Adrenal gland (tissue), 12 donors: ENCODE data around the gene ELL. TPM values are rescaled to one million over a fixed set of nuclear protein-coding genes. Genes with fewer than 3 reads are reported as not detected.

Experiments used
- DNase-seq, 7 donors: peaks; one replicate each; pipeline ENCODE4 v3.0.0-alpha.2; 2019 to 2020
- H3K27ac ChIP-seq, 5 donors: fragments of 200-600 bp; sonication (generic) in 4 of 5; 1 replicate in 3 of 5; 2 replicates in 2 of 5; pipeline versions ENCODE4 v1.5.1 to v1.8.0; 2016 to 2020; ENCODE audit warnings: mild to moderate bottlenecking in 1 of 5
- H3K27me3 ChIP-seq: fragments of 200-600 bp; 2 replicates; pipeline ENCODE4 v1.8.0; 2021
- H3K36me3 ChIP-seq, 2 donors: fragments of 200-600 bp; replicated peaks in 1 of 2; 1 replicate in 1 of 2; 2 replicates in 1 of 2; pipeline versions ENCODE4 v1.5.1 to v1.8.0; 2018 to 2022
- H3K4me1 ChIP-seq, 2 donors: fragments of 200-600 bp; replicated peaks in 1 of 2; 1 replicate in 1 of 2; 2 replicates in 1 of 2; pipeline versions ENCODE4 v1.5.1 to v1.8.0; 2018 to 2021
- H3K4me3 ChIP-seq, 4 donors: fragments of 200-600 bp; sonication (generic) in 3 of 4; one replicate each; pipeline ENCODE4 v1.5.1; 2016 to 2018
- H3K9me3 ChIP-seq, 3 donors: fragments of 200-600 bp; sonication (generic) in 1 of 3; replicated peaks in 1 of 3; 1 replicate in 2 of 3; 2 replicates in 1 of 3; pipeline versions ENCODE4 v1.5.1 to v1.8.0; 2016 to 2021
- CTCF ChIP-seq, 6 experiments: fragments of 450-650 bp in 4 of 6; fragments of 200-600 bp in 2 of 6; sonication (generic) in 1 of 6; IDR thresholded peaks; 1 replicate in 5 of 6; 2 replicates in 1 of 6; pipeline versions ENCODE4 v1.5.1 to v1.8.0; 2016 to 2021; ENCODE audit warnings: antibody characterized with exemption in 6 of 6, mild to moderate bottlenecking in 2 of 6, moderate library complexity in 1 of 6
- POLR2A ChIP-seq, 2 donors: fragments of 450-650 bp; IDR thresholded peaks; one replicate each; pipeline ENCODE4 v1.6.1; 2017; ENCODE audit warnings: antibody characterized with exemption in 2 of 2, mild to moderate bottlenecking in 2 of 2, moderate library complexity in 1 of 2
- WGBS, 4 donors: extraction: QIAGEN DNeasy Blood & Tissue Kit in 2 of 4; methylation state at CpG; one replicate each; pipeline versions ENCODE4 v1.1.5 to v1.1.7; 2013 to 2017; 5-methylcytosine and 5-hydroxymethylcytosine counted together
- intact Hi-C, 2 donors: fragments of 100-400 bp; cut with DNase I; formaldehyde crosslinking; loops; one replicate each; pipeline versions ENCODE4 v1.14.1 to v1.15.0; 2022 to 2023
- polyA plus RNA-seq, 3 donors: library from polyadenylated mRNA; stranded (reverse); fragments of 200-250 nt in 2 of 3; fragments of 350-450 nt in 1 of 3; fragmentation: Illumina TruSeq in 1 of 3; extraction: RNeasy Lipid Tissue Mini Kit (QIAGEN cat#74804) in 1 of 3; gene quantifications; one replicate each; pipeline ENCODE4 v1.2.3, GENCODE V29; 2013 to 2014
- total RNA-seq, 9 donors: library from RNA; depleted of rRNA in 4 of 9; stranded (reverse); fragments of >200 nt in 4 of 9; fragments of 120-200 nt in 1 of 9; fragmentation: NEBNext Ultra II Directional in 1 of 9; extraction: Animal tissue kit (Norgen Biotek cat#: 25700) in 1 of 9; gene quantifications; one replicate each; pipeline versions ENCODE4 v1.1.0 to v1.2.4, GENCODE V29; 2013 to 2023
- donor health status: healthy with polysubstance abuse.
- donor health status: Bipolar disorder and iron deficiency.
- donor health status: DM: yes; HTN: yes; CAD: no.
- donor health status: DM: no; HTN: no; CAD: no.
- donor health status: DM: no; HTN: no; CAD: no.
- donor health status: DM: yes; HTN: yes; CAD: no.

The ELL gene
- total and polyA plus RNA-seq, 12 donors = 1.8 to 28.3 (median 13.8) TPM

- H3K4me3 ChIP-seq = no peak overlapping the region
- no peaks in the 10 kb centered on the region for H3K9me3 ChIP-seq
- 77 to 84% (median 80%) methylated on average over 24 of the region's 24 CpGs for WGBS, 4 donors
- no peak for DNase-seq
- peaks cover 39 to 69% of the 10 kb centered on the region in 2 donors for H3K4me1 ChIP-seq
- intact Hi-C loops = loop anchor here in 1 of 2 donors (10.0 kb wide), 1 partner anchor 378 kb away; no protein-coding TSS in a partner anchor
- TF ChIP-seq POLR2A (IDR thresholded peaks at IDR 0.05) (no peak), CTCF (IDR thresholded peaks at IDR 0.05) (peak in 1 of 6 experiments; percentile 15)
- H3K27ac ChIP-seq = peak overlapping the region in 3 of 5 donors; percentile 72 to 94 (median 92)
- no peaks in the 10 kb centered on the region for H3K27me3 ChIP-seq
- peaks cover 0 to 2% of the 10 kb centered on the region in 2 donors for H3K36me3 ChIP-seq
Measured at GRCh38 chr19:18477042-18477779, 44.7 kb downstream of the ELL start.

GRCh38 chr19:18476507-18477041, 45.3 kb downstream of the ELL start:
- Histone ChIP-seq H3K36me3 (peaks cover 0 to 4% of the 10 kb centered on the region in 2 donors), H3K27me3 (no peaks in the 10 kb centered on the region), H3K4me1 (peaks cover 39 to 64% of the 10 kb centered on the region in 2 donors), H3K4me3 (no peak overlapping the region), H3K9me3 (no peaks in the 10 kb centered on the region), H3K27ac (peak overlapping the region in 2 of 5 donors; percentile 39 to 92)
- no peak for TF ChIP-seq CTCF (IDR thresholded peaks at IDR 0.05)
- TF ChIP-seq POLR2A (IDR thresholded peaks at IDR 0.05) = no peak
- no peak for DNase-seq
- WGBS, 4 donors = 90 to 95% (median 91%) methylated on average over 8 to 14 of the region's 14 CpGs
- intact Hi-C loops = loop anchor here in 1 of 2 donors (10.0 kb wide), 1 partner anchor 378 kb away; no protein-coding TSS in a partner anchor

- Histone ChIP-seq H3K36me3 (peaks cover 0 to 9% of the 10 kb centered on the region in 2 donors), H3K4me3 (no peak overlapping the region), H3K4me1 (peaks cover 36 to 57% of the 10 kb centered on the region in 2 donors), H3K27me3 (no peaks in the 10 kb centered on the region), H3K27ac (peak overlapping the region in 1 of 5 donors; percentile 39), H3K9me3 (no peaks in the 10 kb centered on the region)
- intact Hi-C loops = loop anchor here in 1 of 2 donors (10.0 kb wide), 1 partner anchor 379 kb away; no protein-coding TSS in a partner anchor
- TF ChIP-seq CTCF (IDR thresholded peaks at IDR 0.05) (no peak), POLR2A (IDR thresholded peaks at IDR 0.05) (no peak)
- WGBS, 4 donors = 73 to 81% (median 78%) methylated on average over 12 to 19 of the region's 19 CpGs
- no peak for DNase-seq
Measured at GRCh38 chr19:18475762-18476331, 46.0 kb downstream of the ELL start.

GRCh38 chr19:18475004-18475453, 46.8 kb downstream of the ELL start:
- intact Hi-C loops = loop anchor here in 1 of 2 donors (10.0 kb wide), 1 partner anchor 380 kb away; no protein-coding TSS in a partner anchor
- H3K27ac ChIP-seq = peak overlapping the region in 1 of 5 donors; percentile 86
- 70 to 76% (median 75%) methylated on average over 5 of the region's 5 CpGs for WGBS, 4 donors

More at GRCh38 chr19:18475004-18475453, 46.8 kb downstream of the ELL start:
- no peak for DNase-seq
- no peaks in the 10 kb centered on the region for H3K9me3 ChIP-seq
- TF ChIP-seq CTCF (IDR thresholded peaks at IDR 0.05) (no peak), POLR2A (IDR thresholded peaks at IDR 0.05) (no peak)
- H3K27me3 ChIP-seq = no peaks in the 10 kb centered on the region
- H3K36me3 ChIP-seq = peaks cover 0 to 9% of the 10 kb centered on the region in 2 donors
- peaks cover 28 to 53% of the 10 kb centered on the region in 2 donors for H3K4me1 ChIP-seq
- H3K4me3 ChIP-seq = no peak overlapping the region
